SK-N-SH treated with all-trans-retinoic acid at 6 μM for 48 hours (cell line): ENCODE results near the gene ISY1.

ENCODE experiments used
- ATAC-seq: fragments of 200-7000 bp; cut with Tn5 transposase; 3 replicates; pipeline ENCODE4 v1.9.1; 2020; ENCODE audit warnings: mild to moderate bottlenecking, moderate library complexity
- ARNTL ChIP-seq: fragments of 450-650 bp; formaldehyde crosslinking; IDR thresholded peaks from 2 replicates; pipeline ENCODE4 v1.5.0; 2020; ENCODE audit warnings: low read depth, mild to moderate bottlenecking, moderate library complexity, borderline replicate concordance
- BACH2 ChIP-seq: fragments of 250-450 bp; sonication (Bioruptor Pico); IDR thresholded peaks from 2 replicates; pipeline ENCODE4 v1.9.0; 2021; ENCODE audit warnings: mild to moderate bottlenecking, borderline replicate concordance
- CREB5 ChIP-seq: fragments of 250-450 bp; sonication (Bioruptor Pico); IDR thresholded peaks from 2 replicates; pipeline ENCODE4 v1.5.1; 2020; ENCODE audit warnings: low read depth, mild to moderate bottlenecking, moderate library complexity
- CSDC2 ChIP-seq: fragments of 250-450 bp; sonication (Bioruptor Pico); IDR thresholded peaks from 2 replicates; pipeline ENCODE4 v1.5.0; 2020; ENCODE audit warnings: mild to moderate bottlenecking, moderate library complexity
- CSRNP3 ChIP-seq: fragments of 250-450 bp; sonication (Bioruptor Pico); IDR thresholded peaks from 2 replicates; pipeline ENCODE4 v1.5.1; 2021; ENCODE audit warnings: mild to moderate bottlenecking, moderate library complexity
- ESRRG ChIP-seq: fragments of 250-450 bp; sonication (Bioruptor Pico); IDR thresholded peaks from 2 replicates; pipeline ENCODE4 v1.6.1; 2021; ENCODE audit warnings: mild to moderate bottlenecking
- GLIS3 ChIP-seq: fragments of 250-450 bp; sonication (Bioruptor Pico); IDR thresholded peaks from 2 replicates; pipeline ENCODE4 v1.5.0; 2020; ENCODE audit warnings: mild to moderate bottlenecking, moderate library complexity
- ISL1 ChIP-seq: fragments of 250-450 bp; sonication (Bioruptor Pico); IDR thresholded peaks from 2 replicates; pipeline ENCODE4 v2.1.2; 2022; ENCODE audit warnings: mild to moderate bottlenecking, moderate library complexity
- OSR1 ChIP-seq: fragments of 250-450 bp; sonication (Bioruptor Pico); IDR thresholded peaks from 2 replicates; pipeline ENCODE4 v1.8.0; 2022; ENCODE audit warnings: moderate library complexity, mild to moderate bottlenecking, inconsistent platforms
- PATZ1 ChIP-seq: fragments of 250-450 bp; sonication (Bioruptor Pico); IDR thresholded peaks from 2 replicates; pipeline ENCODE4 v1.8.0; 2020; ENCODE audit warnings: mild to moderate bottlenecking, moderate library complexity, borderline replicate concordance
- POU6F1 ChIP-seq: fragments of 250-450 bp; sonication (Bioruptor Pico); IDR thresholded peaks from 2 replicates; pipeline ENCODE4 v1.8.0; 2021; ENCODE audit warnings: low read depth, mild to moderate bottlenecking, moderate library complexity, borderline replicate concordance
- RARB ChIP-seq: fragments of 250-450 bp; sonication (Bioruptor Pico); IDR thresholded peaks from 2 replicates; pipeline ENCODE4 v1.8.0; 2021; ENCODE audit warnings: mild to moderate bottlenecking, moderate library complexity
- SNAI2 ChIP-seq: fragments of 250-450 bp; sonication (Bioruptor Pico); IDR thresholded peaks from 2 replicates; pipeline ENCODE4 v1.5.0; 2020; ENCODE audit warnings: mild to moderate bottlenecking, moderate library complexity
- TOX ChIP-seq: fragments of 250-450 bp; sonication (Bioruptor Pico); IDR thresholded peaks from 2 replicates; pipeline ENCODE4 v1.8.0; 2021; ENCODE audit warnings: mild to moderate bottlenecking, moderate library complexity, borderline replicate concordance
- TSHZ2 ChIP-seq: fragments of 250-450 bp; sonication (Bioruptor Pico); IDR thresholded peaks from 2 replicates; pipeline ENCODE4 v1.5.0; 2020; ENCODE audit warnings: mild to moderate bottlenecking, moderate library complexity
- ZFP3 ChIP-seq: fragments of 250-450 bp; sonication (Bioruptor Pico); IDR thresholded peaks from 2 replicates; pipeline ENCODE4 v1.5.0; 2020; ENCODE audit warnings: mild to moderate bottlenecking, moderate library complexity
- ZNF565 ChIP-seq: fragments of 450-650 bp; formaldehyde crosslinking; conservative IDR thresholded peaks from 2 replicates; pipeline ENCODE4 v1.5.0; 2020; ENCODE audit warnings: low read depth, mild to moderate bottlenecking, moderate library complexity
- ZNF70 ChIP-seq: fragments of 450-650 bp; formaldehyde crosslinking; IDR thresholded peaks from 2 replicates; pipeline ENCODE4 v1.5.0; 2020; ENCODE audit warnings: mild to moderate bottlenecking, moderate library complexity
- ZNF8 ChIP-seq: fragments of 450-650 bp; formaldehyde crosslinking; IDR thresholded peaks from 2 replicates; pipeline ENCODE4 v1.5.0; 2020; ENCODE audit warnings: mild to moderate bottlenecking, moderate library complexity

The ISY1 gene

GRCh38 chr3:129160891-129161859 is at the start of gene ISY1:
TSS of gene ISY1 (minus strand) at chr3:129161063. CDS start at chr3:129160975, 88 bp downstream.
- TF ChIP-seq RARB (CRISPR knock-in tag) (no peak), TSHZ2 (CRISPR knock-in tag) (no peak), ISL1 (CRISPR knock-in tag) (no peak), CREB5 (CRISPR knock-in tag) (no peak), CSDC2 (CRISPR knock-in tag) (no peak), ZNF8 (CRISPR knock-in tag) (no peak), ARNTL (CRISPR knock-in tag) (no peak), OSR1 (CRISPR knock-in tag) (no peak), PATZ1 (CRISPR knock-in tag) (no peak), ZNF70 (no peak), POU6F1 (CRISPR knock-in tag) (no peak), SNAI2 (CRISPR knock-in tag) (no peak), TOX (no peak), ESRRG (CRISPR knock-in tag) (no peak)
- TF ChIP-seq, all 23 proteins: peak for 0
- peak; percentile 86 for ATAC-seq

GRCh38 chr3:129207479-129207878 is 46.6 kb upstream of the ISY1 start:
- ATAC-seq: no peak

GRCh38 chr3:129205109-129205832 is 44.4 kb upstream of the ISY1 start:
- ATAC-seq: no peak
- TF ChIP-seq ARNTL (CRISPR knock-in tag) (no peak), PATZ1 (CRISPR knock-in tag) (no peak), GLIS3 (CRISPR knock-in tag) (no peak), BACH2 (CRISPR knock-in tag) (no peak), ZNF565 (CRISPR knock-in tag) (no peak), CSRNP3 (CRISPR knock-in tag) (no peak)

More at GRCh38 chr3:129207479-129207878, 46.6 kb upstream of the ISY1 start:
- TF ChIP-seq CSRNP3 (CRISPR knock-in tag) (no peak), RARB (CRISPR knock-in tag) (no peak), ZFP3 (CRISPR knock-in tag) (no peak)
